GM21576 (cell line): ENCODE results near the gene CAMK1G.

Source experiments
- ATAC-seq: cut with Tn5 transposase; IDR thresholded peaks from one replicate; pipeline ENCODE4 v1.9.1; 2021; ENCODE audit warnings: mild to moderate bottlenecking, moderate library complexity; ENCODE audit not compliant: unreplicated experiment

The CAMK1G gene

GRCh38 chr1:209597499-209597898 lies 14.0 kb downstream of the CAMK1G start:
- ATAC-seq = no peak

GRCh38 chr1:209598227-209598626 lies 14.7 kb downstream of the CAMK1G start:
- no peak for ATAC-seq

- ATAC-seq = no peak
Observed at GRCh38 chr1:209600541-209600940, 17.0 kb downstream of the CAMK1G start.

GRCh38 chr1:209601809-209602657 lies 18.5 kb downstream of the CAMK1G start:
- ATAC-seq = peak; percentile 71

GRCh38 chr1:209603877-209604276 lies 20.4 kb downstream of the CAMK1G start:
- ATAC-seq = no peak

- peak; percentile 82 for ATAC-seq
Observed at GRCh38 chr1:209607102-209607794, 23.7 kb downstream of the CAMK1G start.

GRCh38 chr1:209607795-209608178 lies 24.3 kb downstream of the CAMK1G start:
- peak; percentile 16 for ATAC-seq

GRCh38 chr1:209609041-209609790 lies 25.7 kb downstream of the CAMK1G start:
- ATAC-seq = no peak

GRCh38 chr1:209609791-209610630 lies 26.5 kb downstream of the CAMK1G start:
- no peak for ATAC-seq

- no peak for ATAC-seq
Observed at GRCh38 chr1:209610631-209610905, 27.1 kb downstream of the CAMK1G start.

GRCh38 chr1:209611771-209612570 lies 28.5 kb downstream of the CAMK1G start:
- no peak for ATAC-seq

- no peak for ATAC-seq
Observed at GRCh38 chr1:209612646-209613399, 29.3 kb downstream of the CAMK1G start.

- ATAC-seq = no peak
Observed at GRCh38 chr1:209613400-209614150, 30.1 kb downstream of the CAMK1G start.

- ATAC-seq = no peak
Observed at GRCh38 chr1:209614151-209614420, 30.6 kb downstream of the CAMK1G start.

- ATAC-seq = no peak
Observed at GRCh38 chr1:209614906-209615305, 31.4 kb downstream of the CAMK1G start.

GRCh38 chr1:209616366-209617046 lies 33.0 kb downstream of the CAMK1G start:
- ATAC-seq = no peak

GRCh38 chr1:209617047-209617673 lies 33.6 kb downstream of the CAMK1G start:
- no peak for ATAC-seq

- no peak for ATAC-seq
Observed at GRCh38 chr1:209617755-209618154, 34.2 kb downstream of the CAMK1G start.
